ENCODE measurements around the gene GPR63.

GRCh38 chr6:96852605-96853004, 15.3 kb upstream of the GPR63 start:
- TF ChIP-seq HNRNPLL (IDR thresholded peaks at IDR 0.05; ENCODE audit: low read depth, low read length, poor library complexity, severe bottlenecking) (no peak), ZNF558 (CRISPR knock-in tag; IDR thresholded peaks at IDR 0.05; ENCODE audit: borderline replicate concordance) (no peak), SMC3 (IDR thresholded peaks at IDR 0.05; ENCODE audit: low read length) (no peak), SIN3A (IDR thresholded peaks at IDR 0.05; ENCODE audit: borderline replicate concordance, low read depth, low read length) (no peak), CTCF (CRISPR knock-in tag; IDR thresholded peaks at IDR 0.05) (no peak), MYC (CRISPR knock-in tag; IDR thresholded peaks at IDR 0.05; ENCODE audit: borderline replicate concordance) (no peak), IRF2 (CRISPR knock-in tag; IDR thresholded peaks at IDR 0.05) (no peak)
